Measurements from ENCODE around the gene CLCN1. TPM values are rescaled to one million over a fixed set of nuclear protein-coding genes. Genes with fewer than 3 reads are reported as not detected.

Gene CLCN1
- total and polyA plus RNA-seq, 2 donors (not counting 3 experiments of a cell fraction or from before 2014, with no cell fraction given) = not detected

GRCh38 chr7:143382791-143383641 lies 67.1 kb downstream of the CLCN1 start:
- DNase-seq (ENCODE audit: low read depth, low spot score) (no peak), FAIRE-seq (peak; percentile 15)
- Histone ChIP-seq H3K9me3 (replicated peaks; ENCODE audit: control insufficient read depth, insufficient read depth, low read length) (no peaks in the 10 kb centered on the region), H3K36me3 (ENCODE audit: control insufficient read depth in 2 of 2, extremely low read depth in 1 of 2, insufficient read depth in 2 of 2, low read length in 2 of 2) (peaks cover 8 to 12% of the 10 kb centered on the region in 2 experiments), H3K4me3 (replicated peaks in 1 of 3; ENCODE audit: insufficient read depth in 1 of 3, low read depth in 1 of 3, low read length in 3 of 3) (peak overlapping the region; percentile 76 to 94 (median 88)), H3K27ac (ENCODE audit: insufficient read depth, low read depth, low read length) (peak overlapping the region; percentile 90), H3K79me2 (ENCODE audit: control insufficient read depth, insufficient read depth, low read length) (peaks cover 84% of the 10 kb centered on the region), H2AFZ (ENCODE audit: low read depth, low read length) (no peak overlapping the region), H3K9ac (replicated peaks; ENCODE audit: extremely low read depth, insufficient read depth, low read length) (peak overlapping the region; percentile 96), H3K27me3 (ENCODE audit: control insufficient read depth in 2 of 2, insufficient read depth in 2 of 2, low read length in 2 of 2) (no peaks in the 10 kb centered on the region), H3K9me1 (replicated peaks; ENCODE audit: control insufficient read depth, extremely low read depth, insufficient read depth, low read length) (no peaks in the 10 kb centered on the region), H3K4me1 (ENCODE audit: control insufficient read depth, extremely low read depth, insufficient read depth, low read length) (peaks cover 61% of the 10 kb centered on the region), H4K20me1 (replicated peaks; ENCODE audit: control insufficient read depth, extremely low read depth, insufficient read depth, low read length) (no peaks in the 10 kb centered on the region), H3K4me2 (ENCODE audit: insufficient read depth, low read length) (peak overlapping the region; percentile 74)
- no TSS peak for BruUV-seq (replicated peaks)
- POLR2A ChIA-PET = interaction anchor here (1.0 to 1.9 kb wide), 4 partner anchors 9 to 27 kb away, joined by 3 to 10 read pairs (median 5); no protein-coding TSS in a partner anchor
- intact Hi-C loops (cut with micrococcal nuclease) (loop anchor here (1.0 to 5.0 kb wide), 2 partner anchors 8 to 114 kb away; no protein-coding TSS in a partner anchor), dilution Hi-C loops (cut with MboI; ENCODE audit: extremely low pct_ligation_motif_present, low sequenced_read_pairs) (loop anchor here (25.0 kb wide), 1 partner anchor 129 kb away; no protein-coding TSS in a partner anchor)
- CTCF ChIA-PET = interaction anchor here (1.0 to 2.2 kb wide), 8 partner anchors 8 to 122 kb away, joined by 3 to 11 read pairs (median 5); no protein-coding TSS in a partner anchor
- no peak for TF ChIP-seq GATA2 (IDR thresholded peaks at IDR 0.05; ENCODE audit: insufficient read depth, insufficient read length, low read depth, low read length)
- TF ChIP-seq POLR2A (IDR thresholded peaks at IDR 0.05; ENCODE audit: low read depth, low read length) = peak; percentile 64
- TF ChIP-seq JUN (IDR thresholded peaks at IDR 0.05; ENCODE audit: borderline replicate concordance, insufficient read depth, insufficient read length, low read depth) = no peak
- no peak for TF ChIP-seq FOS (IDR thresholded peaks at IDR 0.05; ENCODE audit: borderline replicate concordance, insufficient read depth, low read length)

GRCh38 chr7:143383642-143383957 lies 67.7 kb downstream of the CLCN1 start:
- FAIRE-seq (peak; percentile 48), DNase-seq (ENCODE audit: low read depth, low spot score) (no peak)
- H3K4me3 ChIP-seq (replicated peaks in 1 of 3; ENCODE audit: insufficient read depth in 1 of 3, low read depth in 1 of 3, low read length in 3 of 3) = peak overlapping the region in 2 of 3 experiments; percentile 76 to 94
- H3K9me1 ChIP-seq (replicated peaks; ENCODE audit: control insufficient read depth, extremely low read depth, insufficient read depth, low read length) = no peaks in the 10 kb centered on the region
- peak overlapping the region; percentile 74 for H3K4me2 ChIP-seq (ENCODE audit: insufficient read depth, low read length)
- TF ChIP-seq FOS (IDR thresholded peaks at IDR 0.05; ENCODE audit: borderline replicate concordance, insufficient read depth, low read length) (no peak), MYC (IDR thresholded peaks at IDR 0.05; ENCODE audit: low read depth, low read length) (no peak), MAX (IDR thresholded peaks at IDR 0.05; ENCODE audit: insufficient read depth, insufficient read length) (no peak), EZH2 (IDR thresholded peaks at IDR 0.05; ENCODE audit: borderline replicate concordance, low read depth, low read length, severe bottlenecking) (no peak), POLR2A (IDR thresholded peaks at IDR 0.05; ENCODE audit: low read depth, low read length) (no peak), GATA2 (IDR thresholded peaks at IDR 0.05; ENCODE audit: insufficient read depth, insufficient read length, low read depth, low read length) (no peak), JUN (IDR thresholded peaks at IDR 0.05; ENCODE audit: borderline replicate concordance, insufficient read depth, insufficient read length, low read depth) (no peak), CTCF (IDR thresholded peaks at IDR 0.05; ENCODE audit: extremely low read depth in 1 of 2, insufficient read depth in 1 of 2, low read depth in 1 of 2, low read length in 2 of 2) (no peak), POLR2AphosphoS5 (IDR thresholded peaks at IDR 0.05; ENCODE audit: insufficient read depth, low read depth, low read length) (no peak)
- H2AFZ ChIP-seq (ENCODE audit: low read depth, low read length) = no peak overlapping the region
- no peaks in the 10 kb centered on the region for H4K20me1 ChIP-seq (replicated peaks; ENCODE audit: control insufficient read depth, extremely low read depth, insufficient read depth, low read length)
- CTCF ChIA-PET = interaction anchor here (0.7 to 2.2 kb wide), 7 partner anchors 9 to 353 kb away, joined by 3 to 11 read pairs (median 4); no protein-coding TSS in a partner anchor
- intact Hi-C loops (cut with micrococcal nuclease) = loop anchor here (1.0 to 5.0 kb wide), 2 partner anchors 8 to 114 kb away; no protein-coding TSS in a partner anchor
- H3K9ac ChIP-seq (replicated peaks; ENCODE audit: extremely low read depth, insufficient read depth, low read length) = peak overlapping the region; percentile 37
- dilution Hi-C loops (cut with MboI; ENCODE audit: extremely low pct_ligation_motif_present, low sequenced_read_pairs) = loop anchor here (25.0 kb wide), 1 partner anchor 129 kb away; no protein-coding TSS in a partner anchor
- POLR2A ChIA-PET = interaction anchor here (0.9 to 1.7 kb wide), 7 partner anchors 10 to 143 kb away, joined by 3 to 10 read pairs (median 3); partner anchors contain the start of gene CASP2
- H3K9me3 ChIP-seq (replicated peaks; ENCODE audit: control insufficient read depth, insufficient read depth, low read length) = no peaks in the 10 kb centered on the region
- H3K36me3 ChIP-seq (ENCODE audit: control insufficient read depth in 2 of 2, extremely low read depth in 1 of 2, insufficient read depth in 2 of 2, low read length in 2 of 2) = peaks cover 8 to 18% of the 10 kb centered on the region in 2 experiments
- H3K79me2 ChIP-seq (ENCODE audit: control insufficient read depth, insufficient read depth, low read length) = peaks cover 90% of the 10 kb centered on the region
- peak overlapping the region; percentile 7 for H3K27ac ChIP-seq (ENCODE audit: insufficient read depth, low read depth, low read length)
- no peaks in the 10 kb centered on the region for H3K27me3 ChIP-seq (ENCODE audit: control insufficient read depth in 2 of 2, insufficient read depth in 2 of 2, low read length in 2 of 2)
- BruUV-seq (replicated peaks) = no TSS peak
- peaks cover 64% of the 10 kb centered on the region for H3K4me1 ChIP-seq (ENCODE audit: control insufficient read depth, extremely low read depth, insufficient read depth, low read length)
